ENCODE results near the gene FBXO44.
A peak's percentile ranks its signal among the peaks of the same experiment; 100 is the strongest.

Gene FBXO44

DNA sequence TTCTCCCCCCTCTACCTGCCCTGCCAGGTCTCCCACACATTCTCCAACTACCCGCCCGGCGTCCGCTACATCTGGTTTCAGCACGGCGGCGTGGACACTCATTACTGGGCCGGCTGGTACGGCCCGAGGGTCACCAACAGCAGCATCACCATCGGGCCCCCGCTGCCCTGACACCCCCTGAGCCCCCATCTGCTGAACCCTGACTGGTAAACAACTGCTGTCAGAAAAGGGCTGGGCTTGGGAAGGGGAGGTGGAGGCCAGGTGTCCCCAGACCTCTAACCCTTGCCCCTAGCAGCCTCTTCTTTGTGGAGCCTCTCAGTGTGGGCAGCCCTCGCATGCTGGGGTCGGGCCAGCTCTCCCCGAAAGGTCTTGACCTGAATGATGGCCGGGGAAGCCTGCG is 6.4 kb downstream of the FBXO44 start:
- DNase-seq = no peak

- peak in 1 of 5 donors; percentile 79 for DNase-seq
These were observed 9.8 kb downstream of the FBXO44 start for GRCh38 chr1:11664336-11665065.

GRCh38 chr1:11668516-11668915 is 13.8 kb downstream of the FBXO44 start:
- no peak for DNase-seq

DNA sequence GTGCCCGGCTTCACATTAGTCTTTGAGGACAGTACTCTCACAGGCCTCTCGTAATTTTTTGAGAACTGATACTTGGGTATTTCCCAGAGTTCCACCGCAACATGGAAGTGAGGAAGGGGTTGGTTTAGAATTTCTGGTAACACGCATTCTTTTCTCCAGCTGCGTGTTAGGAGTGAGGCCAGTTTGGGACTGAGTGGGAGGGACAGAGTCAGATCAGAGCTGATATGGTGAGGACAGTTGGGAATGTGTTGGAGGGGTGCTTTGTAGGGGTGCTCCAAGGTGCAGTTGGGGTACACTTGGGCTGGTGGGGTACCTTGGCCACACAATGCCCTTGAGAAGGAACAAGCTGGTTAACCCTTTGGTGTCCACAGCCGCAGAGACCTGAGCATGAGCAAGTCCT is 16.1 kb downstream of the FBXO44 start:
- no peak for DNase-seq

DNA sequence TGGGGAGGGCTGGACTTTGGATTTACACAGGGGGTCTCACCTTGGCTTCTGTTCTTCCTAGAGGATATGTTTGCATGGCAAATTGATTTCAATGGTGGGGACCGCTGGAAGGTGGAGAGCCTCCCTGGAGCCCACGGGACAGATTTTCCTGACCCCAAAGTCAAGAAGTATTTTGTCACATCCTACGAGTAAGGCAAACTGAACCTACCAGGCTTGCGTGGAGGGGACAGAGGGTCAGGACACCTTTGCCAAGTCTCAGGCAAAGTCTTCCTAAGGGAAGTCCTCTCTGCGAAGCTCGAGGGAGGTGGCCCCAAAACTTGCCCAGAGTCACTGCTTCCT is 16.5 kb downstream of the FBXO44 start:
- DNase-seq = no peak

- DNase-seq = no peak
These were observed 17.0 kb downstream of the FBXO44 start for GRCh38 chr1:11671544-11672286.

- no peak for DNase-seq
These were observed 18.6 kb downstream of the FBXO44 start for GRCh38 chr1:11673089-11673769.

DNA sequence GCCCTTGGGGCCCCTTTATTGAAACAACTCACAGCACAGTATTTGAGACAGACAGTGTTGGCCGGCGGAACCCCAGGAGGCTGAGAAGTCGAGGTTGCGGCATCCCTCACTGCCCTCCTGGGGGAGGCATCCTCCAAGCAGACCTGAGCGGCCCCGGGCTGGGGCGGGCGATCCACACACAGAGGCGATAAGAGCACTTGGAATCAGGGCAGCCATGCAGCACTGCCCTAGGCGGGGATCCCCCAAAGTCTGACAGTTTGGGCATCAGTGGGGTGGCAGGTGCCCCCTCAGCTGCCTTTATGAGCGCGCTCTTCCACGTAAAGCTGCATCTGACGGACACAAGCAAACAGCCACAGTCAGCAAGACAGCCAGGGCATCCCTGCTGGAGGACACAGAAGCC is 19.8 kb downstream of the FBXO44 start:
- DNase-seq = no peak

DNA sequence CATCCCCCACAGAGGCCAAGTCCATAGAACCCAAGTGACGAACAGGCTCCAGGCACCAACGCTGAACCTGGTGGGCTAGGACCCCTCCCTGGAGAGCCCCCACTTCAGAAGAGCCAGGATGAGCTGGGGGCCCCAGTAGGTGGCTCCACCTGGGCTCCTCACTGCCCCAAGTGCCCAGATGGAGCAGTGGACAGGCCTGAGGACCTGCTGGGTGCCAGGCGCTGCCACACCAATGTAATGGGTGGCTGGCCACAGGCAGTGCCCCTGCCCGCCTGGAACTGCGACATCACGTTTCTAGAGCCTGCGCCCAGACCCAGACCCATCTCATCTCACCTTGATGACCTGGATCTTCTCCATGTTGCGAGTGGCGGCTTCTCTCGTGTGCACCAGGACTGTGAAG is 20.6 kb downstream of the FBXO44 start:
- no peak for DNase-seq

- DNase-seq = no peak
These were observed 21.9 kb downstream of the FBXO44 start for GRCh38 chr1:11676386-11677103.

- DNase-seq = no peak
These were observed 23.8 kb downstream of the FBXO44 start for GRCh38 chr1:11678442-11678841.

- DNase-seq = peak in 1 of 5 donors; percentile 13
These were observed 25.8 kb downstream of the FBXO44 start for GRCh38 chr1:11680270-11681070.

DNA sequence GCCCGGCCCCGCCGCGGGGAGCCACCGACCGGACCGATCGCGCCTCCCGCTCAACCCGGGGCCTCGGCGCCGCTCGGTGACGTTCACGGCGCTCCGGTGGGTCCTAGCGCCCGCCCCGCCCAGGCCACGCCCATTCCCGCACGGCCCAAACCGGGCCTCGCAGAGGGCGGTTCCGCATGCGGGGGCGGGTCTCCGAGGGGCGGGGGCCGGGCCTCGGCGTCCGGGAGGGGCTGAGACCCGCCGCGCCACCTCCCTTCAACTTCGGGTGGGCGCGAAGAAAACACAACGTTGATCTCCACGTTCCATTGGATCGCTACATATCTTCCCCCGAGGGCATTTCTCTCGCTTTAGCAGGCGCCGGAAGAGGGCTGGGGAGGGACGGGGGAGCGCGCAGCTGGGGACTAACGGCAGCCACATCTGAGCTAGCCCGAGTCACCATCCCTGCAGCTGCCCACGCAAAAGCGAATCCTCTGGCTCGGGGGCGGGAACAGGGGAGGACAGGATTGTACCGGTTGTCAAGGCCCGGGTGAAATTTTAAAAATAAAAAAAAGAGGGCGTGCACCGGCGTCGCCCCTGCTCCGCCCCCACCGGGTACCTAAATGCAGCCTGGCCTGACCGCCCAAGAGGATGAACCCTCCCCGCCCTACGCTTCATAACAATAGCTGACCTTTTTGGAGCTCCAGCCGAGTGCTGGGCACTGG is 26.5 kb downstream of the FBXO44 start, which contains the start of gene MAD2L2:
MAD2L2 (minus strand) TSS at position 78 of the 701 bp plus-strand sequence. CDS start 547 bp downstream, outside the sequence.
- DNase-seq = peak; percentile 86 to 90 (median 86)

GRCh38 chr1:11682287-11682771 is 27.7 kb downstream of the FBXO44 start:
- no peak for DNase-seq

- no peak for DNase-seq
These were observed 28.1 kb downstream of the FBXO44 start for GRCh38 chr1:11682799-11683198.

DNA sequence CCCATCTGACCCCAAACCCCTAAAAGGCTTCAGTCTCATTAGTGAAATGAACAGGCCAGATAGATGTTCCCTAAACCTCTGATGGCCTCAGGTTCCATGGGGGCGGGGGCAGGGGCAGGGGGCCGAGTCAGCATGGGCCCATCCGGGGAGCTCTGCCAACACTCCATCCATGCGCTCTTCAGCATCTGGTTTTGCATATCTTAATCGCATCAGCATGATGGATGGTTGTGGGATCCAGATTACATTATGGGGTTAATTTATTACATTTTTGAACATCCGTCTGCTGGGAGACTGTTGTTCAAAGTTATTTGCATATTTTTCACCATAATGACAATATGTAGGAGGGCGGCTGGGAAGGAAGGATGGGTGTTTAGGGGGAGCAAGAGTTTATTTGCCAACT is 29.4 kb downstream of the FBXO44 start:
- DNase-seq = no peak

DNA sequence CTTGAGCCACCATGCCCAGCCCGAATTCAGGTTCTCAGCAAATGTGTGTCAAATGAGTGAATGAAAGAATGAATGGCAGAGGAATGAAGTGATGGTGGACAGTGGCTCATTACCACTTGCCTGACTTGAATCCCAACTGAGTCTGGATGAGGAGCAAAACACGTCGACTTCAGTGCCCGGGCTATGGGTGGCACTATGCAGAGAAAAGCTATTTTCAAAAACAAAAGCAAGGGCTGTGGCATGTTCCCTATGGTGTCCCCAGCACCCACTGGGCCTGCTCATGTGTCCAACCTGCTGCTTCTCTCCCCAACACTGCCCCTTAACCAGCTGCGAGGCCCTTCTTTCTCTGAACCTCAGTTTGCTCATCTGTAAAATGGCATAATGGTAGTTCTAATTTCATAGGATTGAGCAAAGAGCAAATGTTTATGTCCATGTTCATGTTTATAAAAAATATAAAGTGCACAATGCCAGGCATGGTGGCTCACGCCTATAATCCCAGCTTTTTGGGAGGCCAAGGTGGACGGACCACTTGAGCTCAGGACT is 30.6 kb downstream of the FBXO44 start:
- DNase-seq = no peak

- DNase-seq = no peak
These were observed 33.8 kb downstream of the FBXO44 start for GRCh38 chr1:11688506-11688905.

GRCh38 chr1:11690397-11691301 is 36.0 kb downstream of the FBXO44 start:
- DNase-seq = no peak

Data from T-helper 1 cell (primary cell).